NCI-H82 treated with DMSO at 0.1 percent for 48 hours (cell line): ENCODE measurements around the gene BAAT.
"Not testable (repeated sequence)": the region's sequence is repeated elsewhere in the genome, so short reads cannot be mapped to it uniquely, and the experiment has no call there.

Experiments used
- DNase-seq: peaks from one replicate; lab custom pipeline; 2025; ENCODE audit not compliant: unreplicated experiment; lab: John Stamatoyannopoulos, UW

BAAT gene

DNA sequence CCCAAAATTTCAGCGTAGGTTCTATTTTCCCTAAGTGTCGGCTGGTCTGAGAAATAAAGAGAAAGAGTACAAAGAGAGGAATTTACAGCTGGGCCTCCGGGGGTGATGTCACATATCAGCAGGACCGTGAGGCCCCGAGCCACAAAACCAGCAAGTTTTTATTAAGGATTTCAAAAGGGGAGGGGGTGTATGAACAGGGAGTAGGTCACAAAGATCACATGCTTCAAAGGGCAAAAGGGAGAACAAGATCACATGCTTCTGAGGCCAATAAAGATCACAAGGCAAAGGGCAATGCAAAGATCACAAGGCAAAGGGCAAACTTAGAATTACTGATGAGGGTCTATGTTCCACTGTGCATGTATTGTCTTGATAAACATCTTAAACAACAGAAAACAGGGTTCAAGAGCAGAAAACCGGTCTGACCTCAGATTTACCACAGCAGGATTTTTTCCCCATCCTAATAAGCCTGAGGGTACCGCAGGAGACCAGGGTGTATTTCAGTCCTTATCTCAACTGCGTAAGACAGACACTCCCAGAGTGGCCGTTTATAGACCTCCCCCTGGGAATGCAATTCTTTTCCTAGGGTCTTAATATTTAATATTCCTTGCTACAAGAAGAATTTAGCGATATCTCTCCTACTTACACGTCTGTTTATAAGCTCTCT lies at the start of gene BAAT:
TSS of gene BAAT (minus strand) at position 134 of the 664 bp plus-strand sequence. CDS start 13,602 bp downstream, outside the sequence.
- not testable (repeated sequence) for DNase-seq

DNA sequence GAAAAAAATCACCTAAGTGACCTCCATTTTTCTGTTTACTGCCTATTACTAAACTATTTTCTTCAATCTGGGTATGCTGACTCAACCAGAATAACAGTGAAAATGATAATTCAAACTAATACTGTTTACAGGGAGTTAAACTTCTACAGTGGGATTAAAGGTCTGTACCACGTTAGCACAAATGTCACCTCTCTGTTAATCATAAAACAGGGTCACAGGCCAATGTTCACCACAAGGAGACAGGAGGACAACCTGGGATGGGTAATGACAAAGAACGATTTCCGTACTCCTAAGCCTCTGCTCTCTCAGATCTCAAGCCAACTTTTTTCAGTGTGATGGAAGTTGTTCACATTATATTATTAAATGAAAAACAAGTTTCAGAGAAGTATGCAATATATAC lies 48.4 kb upstream of the BAAT start:
- DNase-seq, result no peak

DNA sequence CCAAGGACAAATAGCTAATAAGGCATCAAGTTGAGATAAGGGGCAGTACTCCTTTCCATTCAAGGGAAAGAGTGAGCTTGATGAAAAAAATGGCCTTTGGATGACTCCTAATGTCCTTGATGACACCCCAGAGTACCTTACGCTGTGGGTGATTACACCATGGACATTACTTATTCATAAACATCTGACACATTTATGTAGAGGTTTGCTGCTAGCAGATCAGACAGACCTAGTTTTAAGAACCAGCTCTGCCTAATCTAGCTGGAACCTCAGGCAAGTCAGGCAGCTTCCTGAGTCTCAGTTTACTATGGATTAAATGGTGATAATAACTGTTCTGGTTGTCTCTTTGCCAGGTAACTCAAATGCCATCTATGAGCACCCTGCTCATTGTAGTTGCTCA lies 47.9 kb upstream of the BAAT start:
- DNase-seq, result no peak

DNA sequence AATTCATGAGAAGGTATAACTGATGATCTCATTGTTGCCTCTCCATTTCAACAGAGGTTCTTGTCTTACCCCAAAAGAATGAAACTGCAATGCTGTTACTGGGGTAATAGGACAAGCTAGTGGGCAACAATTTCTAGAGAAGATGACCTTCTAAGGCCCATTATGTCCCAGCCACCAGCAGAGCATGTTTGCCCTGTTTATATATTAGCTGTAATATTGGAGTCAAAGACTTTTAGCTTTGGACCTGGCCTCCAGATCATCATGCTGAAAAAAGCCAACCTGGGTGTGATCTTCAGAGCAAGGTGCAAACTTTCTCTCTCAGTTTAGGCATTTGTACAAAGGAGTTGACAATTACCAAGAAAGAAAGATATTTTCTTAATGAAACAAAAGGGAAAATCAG lies 47.4 kb upstream of the BAAT start:
- no peak for DNase-seq

DNA sequence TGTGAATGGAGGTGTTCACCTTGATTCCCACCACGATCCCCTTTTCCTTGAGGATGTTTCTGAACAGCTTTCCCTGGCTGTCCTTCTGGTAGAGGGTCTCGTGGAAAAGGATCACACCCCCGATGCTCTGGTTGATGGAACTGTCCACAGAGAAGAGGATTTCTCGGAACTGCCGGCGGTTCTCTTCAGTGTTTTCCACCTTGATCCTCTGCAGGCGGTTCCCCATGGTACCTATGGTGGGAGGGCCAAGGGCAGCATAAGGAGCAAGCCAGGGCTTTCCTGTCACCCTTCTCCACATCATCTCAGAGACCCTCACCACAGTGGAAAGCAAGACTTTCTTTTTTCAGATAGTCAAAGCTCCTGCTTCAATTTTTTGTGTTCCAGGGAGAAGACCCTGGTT lies 44.9 kb upstream of the BAAT start:
- no peak for DNase-seq

DNA sequence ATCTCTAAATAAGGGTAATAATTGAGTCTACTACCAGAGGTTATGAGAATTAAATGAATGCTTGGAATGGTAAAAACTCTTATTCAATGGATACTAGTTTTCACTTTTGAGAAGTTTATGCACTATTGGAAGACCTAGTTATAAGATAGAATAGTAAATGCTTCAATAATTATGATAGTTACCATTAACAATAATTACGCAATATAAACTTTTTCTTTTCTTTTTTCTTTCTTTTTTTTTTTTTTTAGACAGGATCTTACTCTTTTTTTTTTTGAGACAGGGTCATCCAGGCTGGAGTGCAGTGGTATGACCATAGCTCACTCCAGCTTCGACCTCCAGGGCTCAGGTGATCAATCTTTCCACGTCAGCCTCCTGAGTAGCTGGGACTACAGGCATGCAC lies 44.1 kb upstream of the BAAT start:
- no peak for DNase-seq

DNA sequence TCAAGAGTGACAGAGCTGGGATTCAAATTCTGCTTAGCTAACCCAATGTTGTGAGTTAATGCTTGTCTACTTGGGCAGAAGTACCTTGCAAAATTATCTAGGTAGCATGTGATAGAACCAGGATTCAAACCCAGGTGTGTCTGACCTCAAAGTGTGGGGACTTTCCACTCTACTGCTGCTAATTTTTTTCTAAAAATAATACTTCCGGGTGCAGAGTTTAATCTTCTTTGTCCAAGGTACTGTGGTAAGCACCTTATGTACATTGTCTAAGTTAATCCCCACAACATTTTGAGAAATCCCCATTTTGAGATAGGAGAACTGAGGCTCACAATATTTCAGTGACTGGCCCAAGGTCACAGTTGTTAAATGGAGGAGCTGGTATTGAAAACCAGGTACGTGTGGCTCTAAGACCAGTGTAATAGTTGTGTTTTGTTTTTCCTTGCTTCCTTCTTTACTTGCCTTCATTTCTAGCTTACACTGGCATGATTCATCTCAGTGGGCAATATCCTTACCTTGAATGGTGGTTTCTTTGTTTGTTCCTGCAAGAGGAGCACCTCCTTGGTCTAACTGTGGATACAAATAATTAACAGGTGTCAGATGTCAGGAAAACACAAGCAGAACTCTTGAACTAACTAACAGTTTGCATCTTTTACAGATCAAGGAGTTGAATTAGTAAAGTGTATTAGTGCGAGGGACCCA lies 43.3 kb upstream of the BAAT start:
- DNase-seq, result no peak

DNA sequence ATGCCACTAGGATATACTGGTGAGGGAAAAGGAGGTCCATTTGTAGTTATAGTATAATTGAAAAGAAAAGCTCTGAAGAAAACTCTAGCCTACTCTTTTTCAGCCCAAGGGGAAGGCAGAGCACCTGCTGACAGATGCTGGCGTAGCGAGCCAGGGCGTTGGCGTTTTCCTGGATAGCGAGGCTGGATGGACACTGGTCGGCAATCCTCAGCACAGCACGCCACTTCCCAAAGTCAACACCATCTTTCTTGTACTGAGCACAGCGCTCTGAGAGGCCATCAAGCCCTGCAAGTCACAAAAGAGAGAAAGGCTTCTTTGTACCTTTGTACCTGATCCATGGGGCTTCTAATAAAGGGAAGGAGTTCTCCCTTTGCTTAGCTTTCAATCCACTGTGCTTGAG lies 42.6 kb upstream of the BAAT start:
- no peak for DNase-seq

DNA sequence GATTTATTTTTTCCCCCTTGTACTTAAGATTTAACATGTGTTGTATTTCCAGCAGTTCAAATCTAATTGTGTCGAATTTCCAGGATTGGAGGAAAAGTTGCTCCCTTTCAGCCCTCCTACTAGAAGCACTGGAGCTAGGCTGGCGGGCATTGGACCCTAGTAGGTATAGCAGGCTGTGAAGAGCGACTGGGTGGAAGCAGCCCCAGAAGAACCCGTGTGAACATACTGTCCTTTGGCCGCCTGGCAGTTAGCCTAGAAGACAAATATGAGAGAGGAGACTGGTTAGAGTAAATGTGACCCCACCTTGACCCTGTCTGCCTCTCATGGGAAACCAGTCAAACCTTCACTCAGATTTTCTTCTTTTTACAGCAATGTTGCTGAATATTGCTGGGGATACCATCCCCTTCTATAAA lies 36.9 kb upstream of the BAAT start:
- DNase-seq, result no peak

DNA sequence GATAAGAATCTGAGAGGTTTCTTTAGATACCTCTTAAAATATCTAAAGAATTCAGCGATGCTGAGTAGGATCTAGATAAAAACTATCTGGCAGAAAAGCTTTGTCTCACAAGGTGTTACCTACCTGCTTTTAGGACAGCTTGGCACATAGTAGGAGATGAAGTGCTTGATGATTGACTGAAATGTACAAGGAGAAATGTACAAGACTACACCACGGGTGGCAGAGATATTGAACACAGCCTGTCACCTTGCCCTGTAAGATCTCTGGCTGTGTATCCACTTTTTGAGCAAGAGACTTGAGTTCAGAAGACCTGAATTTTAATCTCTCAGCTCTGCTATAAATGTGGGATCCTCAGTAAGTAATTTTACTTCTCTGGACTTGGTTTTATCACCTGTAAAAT lies 35.1 kb upstream of the BAAT start:
- DNase-seq, result no peak

DNA sequence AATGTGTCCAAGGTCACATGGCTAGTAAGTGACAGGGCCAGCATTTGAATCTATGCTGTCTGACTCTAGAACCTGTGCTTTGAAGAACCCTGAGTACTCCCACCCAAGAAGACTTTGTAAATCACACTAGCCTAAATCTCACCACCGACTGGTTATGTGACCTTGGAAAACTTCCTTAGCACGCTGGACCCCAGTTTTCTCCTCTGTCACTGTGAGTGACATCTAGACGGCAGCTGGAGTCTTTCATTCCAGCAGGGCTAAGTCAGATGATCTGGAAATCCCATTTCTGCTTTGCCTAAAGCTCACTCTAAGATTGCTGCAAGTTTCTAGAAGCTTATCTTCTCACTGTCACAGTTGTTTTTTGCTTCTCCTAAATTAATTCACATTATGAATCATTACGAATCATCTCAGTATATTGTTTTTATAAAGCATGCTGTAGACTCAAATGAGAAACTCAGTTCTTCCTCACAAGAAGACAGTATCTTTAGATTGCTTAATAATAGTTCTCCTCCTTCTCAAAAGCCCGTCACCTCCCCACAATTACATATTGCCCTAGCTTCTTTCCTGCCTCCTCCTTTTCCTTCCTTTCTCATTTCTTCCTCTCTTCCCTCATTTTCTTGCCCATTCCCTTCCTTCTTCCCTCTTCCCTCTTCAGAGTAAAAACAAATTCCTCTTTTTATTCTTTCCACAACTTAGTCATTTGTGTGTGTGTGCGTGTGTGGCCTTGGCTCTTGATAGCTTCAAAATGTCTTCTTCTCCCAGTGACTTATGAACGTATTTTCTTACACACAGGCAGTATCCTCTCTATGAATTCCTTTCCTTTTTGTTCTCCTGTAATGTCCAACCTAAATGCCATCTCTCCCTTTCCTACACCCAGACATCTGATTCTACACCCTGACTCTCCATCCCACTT lies 34.0 kb upstream of the BAAT start:
- DNase-seq, result no peak

DNA sequence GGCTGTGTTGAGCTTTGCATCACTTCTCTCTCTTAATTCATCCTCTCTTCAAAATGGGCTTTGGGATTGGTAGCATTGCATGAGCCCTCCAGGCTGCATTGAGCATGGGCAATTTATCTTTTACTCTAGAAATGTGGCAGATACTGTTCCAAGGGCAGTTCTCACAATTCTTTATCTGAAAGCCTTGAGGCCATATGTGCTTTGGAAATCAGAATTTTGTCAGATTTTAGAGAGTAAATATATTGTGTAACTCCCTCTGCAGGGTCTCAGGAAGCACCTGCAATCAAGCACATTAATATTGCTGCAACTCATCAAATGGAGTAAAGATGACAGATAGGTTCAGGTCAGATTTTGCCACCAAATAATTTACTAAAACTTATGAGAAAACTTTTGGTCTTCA lies 33.2 kb upstream of the BAAT start:
- no peak for DNase-seq

DNA sequence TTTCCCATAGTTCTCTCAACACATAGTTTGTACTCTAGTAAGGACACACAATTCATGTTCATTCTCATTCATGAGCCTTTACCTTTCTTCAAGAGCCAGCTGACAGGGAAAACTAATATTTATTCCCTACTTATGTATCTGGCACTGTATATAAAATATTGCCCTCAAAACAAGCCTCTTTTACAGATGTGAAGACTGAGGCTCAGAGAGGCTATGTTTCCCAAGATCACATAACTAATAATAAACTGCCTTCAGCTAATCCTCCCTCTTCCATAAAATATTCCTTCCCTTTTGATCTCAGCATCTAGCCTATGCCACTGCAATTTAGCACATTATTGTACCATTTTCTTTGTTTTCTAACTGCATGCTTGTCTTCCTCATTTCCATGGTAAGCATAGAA lies 32.6 kb upstream of the BAAT start:
- DNase-seq, result no peak

DNA sequence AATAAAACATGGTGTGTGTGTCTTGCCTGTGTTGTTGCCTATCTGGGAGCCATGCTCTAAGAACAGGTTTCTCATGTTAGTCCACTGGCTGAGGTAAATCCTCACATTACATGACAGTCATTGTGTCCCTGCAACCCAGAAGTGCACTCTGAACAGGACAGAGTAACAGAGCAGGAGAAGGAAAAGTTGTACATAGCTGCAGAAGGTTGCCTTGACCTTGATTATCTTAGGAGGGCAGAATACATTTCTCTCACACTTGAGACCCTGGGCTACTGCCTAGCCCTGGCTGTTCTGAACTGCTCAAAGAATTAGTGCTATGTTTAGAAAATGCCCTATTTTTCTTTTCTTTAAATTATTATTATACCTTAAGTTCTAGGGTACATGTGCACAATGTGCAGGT lies 30.8 kb upstream of the BAAT start:
- DNase-seq, result no peak

DNA sequence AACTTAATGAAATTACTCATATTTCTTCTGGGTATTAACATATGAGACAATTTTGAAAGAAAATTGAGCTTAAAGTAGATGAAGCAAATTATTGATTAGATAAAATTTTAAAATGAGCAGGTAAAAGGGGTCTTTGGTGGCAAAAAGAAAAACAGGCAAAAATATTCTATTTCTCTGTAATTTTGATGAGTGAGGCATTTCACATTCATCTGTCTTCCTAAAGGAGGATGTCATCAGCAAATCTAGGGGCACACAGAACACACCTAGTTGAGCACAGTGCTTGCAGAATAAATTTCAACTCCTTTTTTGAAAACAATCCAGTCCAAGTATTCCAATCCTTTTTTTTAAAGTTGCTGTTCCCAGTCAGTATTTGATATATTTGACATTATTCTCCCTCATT lies 30.0 kb upstream of the BAAT start:
- no peak for DNase-seq

DNA sequence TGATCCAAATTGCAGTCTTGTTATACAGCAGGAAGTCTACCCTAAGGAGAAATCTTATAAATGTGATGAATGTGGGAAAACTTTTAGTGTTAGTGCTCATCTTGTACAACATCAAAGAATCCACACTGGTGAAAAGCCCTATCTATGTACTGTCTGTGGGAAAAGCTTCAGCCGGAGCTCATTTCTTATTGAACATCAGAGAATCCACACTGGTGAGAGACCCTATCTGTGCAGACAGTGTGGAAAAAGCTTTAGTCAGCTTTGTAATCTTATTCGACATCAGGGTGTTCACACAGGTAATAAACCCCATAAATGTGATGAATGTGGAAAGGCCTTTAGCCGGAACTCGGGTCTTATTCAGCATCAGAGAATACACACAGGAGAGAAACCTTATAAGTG lies 24.3 kb upstream of the BAAT start:
- DNase-seq, result no peak

DNA sequence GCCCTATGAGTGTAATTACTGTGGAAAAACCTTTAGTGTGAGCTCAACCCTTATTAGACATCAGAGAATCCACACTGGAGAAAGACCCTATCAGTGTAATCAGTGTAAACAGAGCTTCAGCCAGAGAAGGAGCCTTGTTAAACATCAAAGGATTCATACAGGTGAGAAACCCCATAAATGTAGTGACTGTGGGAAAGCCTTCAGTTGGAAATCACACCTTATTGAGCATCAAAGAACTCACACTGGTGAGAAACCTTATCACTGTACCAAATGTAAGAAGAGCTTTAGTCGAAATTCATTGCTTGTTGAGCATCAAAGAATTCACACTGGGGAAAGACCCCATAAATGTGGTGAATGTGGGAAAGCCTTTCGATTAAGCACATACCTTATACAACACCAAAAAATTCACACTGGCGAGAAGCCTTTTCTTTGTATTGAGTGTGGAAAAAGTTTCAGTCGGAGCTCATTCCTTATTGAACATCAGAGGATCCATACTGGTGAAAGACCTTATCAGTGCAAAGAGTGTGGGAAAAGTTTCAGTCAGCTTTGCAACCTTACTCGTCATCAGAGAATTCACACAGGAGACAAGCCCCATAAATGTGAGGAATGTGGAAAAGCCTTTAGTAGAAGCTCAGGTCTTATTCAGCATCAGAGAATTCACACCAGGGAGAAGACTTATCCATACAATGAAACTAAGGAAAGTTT lies 23.7 kb upstream of the BAAT start:
- no peak for DNase-seq

DNA sequence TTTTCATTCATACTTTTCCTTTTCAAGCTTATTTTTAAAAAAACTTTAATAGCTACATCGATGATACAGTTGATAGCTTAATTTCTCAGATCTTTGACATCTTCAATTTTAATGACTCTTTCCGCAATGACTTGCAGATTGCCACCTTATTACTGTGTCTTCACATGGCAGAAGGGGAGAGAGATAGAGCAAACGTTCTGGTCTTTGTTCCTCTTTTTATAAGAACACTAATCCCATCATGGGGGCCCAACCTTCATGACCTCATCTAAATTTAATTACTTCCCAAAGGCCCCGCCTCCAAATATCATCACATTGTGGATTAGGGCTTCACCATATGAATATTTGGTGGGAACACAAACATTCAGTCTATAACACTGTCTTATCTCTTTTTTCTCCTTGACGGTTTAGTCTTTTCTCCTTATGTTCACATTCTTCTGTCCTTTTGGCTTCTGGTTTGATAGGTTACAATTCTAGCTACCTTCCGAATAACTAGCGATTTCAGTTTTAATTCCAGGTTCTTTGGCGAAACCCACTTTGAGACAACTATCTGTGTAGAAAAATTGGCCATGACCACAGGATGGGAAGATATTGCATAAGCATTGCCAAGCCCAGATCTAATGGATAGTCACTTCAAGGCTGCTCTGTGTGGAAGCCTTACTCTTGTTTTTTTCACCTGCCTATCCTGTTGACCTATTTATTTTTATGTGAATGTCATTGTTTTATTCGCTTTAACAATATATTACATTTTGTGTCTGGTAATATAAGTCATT lies 18.9 kb upstream of the BAAT start:
- no peak for DNase-seq

DNA sequence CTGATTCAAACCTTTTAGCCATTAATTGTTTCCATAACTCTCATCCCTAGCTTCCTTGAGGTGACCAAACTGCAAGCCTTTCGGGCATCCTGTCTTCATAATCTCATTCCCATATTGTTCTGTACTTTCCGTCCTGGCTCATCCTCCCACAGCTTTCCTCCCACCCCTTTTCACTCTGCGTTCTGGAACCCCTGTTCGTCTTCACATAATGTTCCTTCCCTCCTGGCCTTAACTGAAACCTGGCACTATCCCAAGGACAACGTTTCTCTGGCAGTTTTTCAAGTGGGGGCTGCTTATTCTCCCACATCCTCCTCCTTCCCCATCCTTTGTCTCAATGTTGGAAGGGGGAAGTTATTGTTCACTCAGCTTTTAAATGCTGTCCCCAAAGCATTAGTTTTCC lies 15.3 kb upstream of the BAAT start:
- no peak for DNase-seq

DNA sequence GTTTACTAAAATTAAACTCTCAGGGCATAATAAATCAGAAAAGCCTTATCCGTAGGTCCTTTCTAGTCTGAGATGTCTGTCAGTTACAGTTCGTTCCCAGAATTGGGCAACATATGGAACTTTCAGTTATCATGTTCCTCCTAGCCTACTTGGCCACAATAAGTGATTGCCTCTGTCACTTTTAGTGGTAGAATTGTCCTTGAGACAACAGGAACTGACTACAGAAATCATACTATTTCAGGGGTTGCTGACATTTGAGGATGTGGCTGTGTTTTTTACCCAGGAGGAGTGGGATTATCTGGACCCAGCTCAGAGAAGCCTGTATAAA lies 14.8 kb upstream of the BAAT start:
- no peak for DNase-seq
